HEK293 (cell line): ENCODE measurements around the gene NBPF4.
"Not testable (repeated sequence)": the region's sequence is repeated elsewhere in the genome, so short reads cannot be mapped to it uniquely, and the experiment has no call there.

Experiments used
- CTCF ChIA-PET: fragments of 350-600 bp; formaldehyde crosslinking; extraction: SDS; loops from one replicate; lab custom pipeline; 2021; ENCODE audit warnings: antibody characterized with exemption; lab: Yijun Ruan, JAX
- POLR2A ChIA-PET: fragments of 300-600 bp; formaldehyde crosslinking; extraction: SDS; loops from one replicate; lab custom pipeline; 2020; ENCODE audit warnings: antibody characterized with exemption, inconsistent platforms; lab: Yijun Ruan, JAX
- H3K27ac ChIP-seq: fragments of 200-500 bp; sonication (Bioruptor generic); 2 replicates; pipeline ENCODE4 v1.5.1; 2014; ENCODE audit warnings: low read depth, low read length, control low read depth, inconsistent platforms; ENCODE audit errors: extremely low read depth
- H3K36me3 ChIP-seq, 2 experiments: fragments of 200-500 bp in 1 of 2; sonication (Bioruptor generic) in 1 of 2; 1 replicate in 1 of 2; 2 replicates in 1 of 2; pipeline ENCODE4 v1.5.1; 2014 to 2017; ENCODE audit warnings: inconsistent platforms in 2 of 2, low read length in 2 of 2; ENCODE audit not compliant: control insufficient read depth in 2 of 2, insufficient read depth in 1 of 2
- H3K4me1 ChIP-seq: fragments of 200-500 bp; sonication (Bioruptor generic); 2 replicates; pipeline ENCODE4 v1.5.1; 2014; ENCODE audit warnings: mild to moderate bottlenecking, low read length, inconsistent platforms; ENCODE audit not compliant: control insufficient read depth, insufficient read depth
- H3K4me3 ChIP-seq: 2 replicates; pipeline ENCODE4 v1.5.1; 2011; ENCODE audit warnings: low read depth, mild to moderate bottlenecking, control low read depth, low read length, moderate library complexity
- H3K9me3 ChIP-seq: fragments of 200-500 bp; sonication (Bioruptor generic); 2 replicates; pipeline ENCODE4 v1.5.1; 2014; ENCODE audit warnings: low read depth, low read length, inconsistent platforms; ENCODE audit not compliant: control insufficient read depth, insufficient read depth
- KLF1 ChIP-seq: fragments of 450-650 bp; formaldehyde crosslinking; IDR thresholded peaks from 2 replicates; pipeline ENCODE4 v1.5.1; 2016; ENCODE audit warnings: missing biosample characterization, missing genetic modification characterization
- ZIC2 ChIP-seq: fragments of 450-650 bp; formaldehyde crosslinking; IDR thresholded peaks from 2 replicates; pipeline ENCODE4 v1.5.1; 2016; ENCODE audit warnings: missing biosample characterization, missing genetic modification characterization
- ZNF146 ChIP-seq: fragments of 450-650 bp; formaldehyde crosslinking; IDR thresholded peaks from 2 replicates; pipeline ENCODE4 v1.5.1; 2016; ENCODE audit warnings: missing biosample characterization, missing genetic modification characterization
- ZNF37A ChIP-seq: fragments of 450-650 bp; IDR thresholded peaks from 2 replicates; pipeline ENCODE4 v1.5.1; 2018; ENCODE audit warnings: missing biosample characterization, missing genetic modification characterization
- ZNF677 ChIP-seq: fragments of 450-650 bp; IDR thresholded peaks from 2 replicates; pipeline ENCODE4 v1.5.0; 2018; ENCODE audit warnings: missing biosample characterization, mild to moderate bottlenecking, missing genetic modification characterization, moderate library complexity
- TF ChIP-seq, protein P1 (sequence below): fragments of 450-650 bp; formaldehyde crosslinking; IDR thresholded peaks from 2 replicates; pipeline ENCODE4 v1.5.0; 2017; ENCODE audit warnings: missing biosample characterization, missing genetic modification characterization, borderline replicate concordance
- TF ChIP-seq, protein P2 (sequence below): fragments of 450-650 bp; formaldehyde crosslinking; optimal IDR thresholded peaks from 2 replicates; pipeline ENCODE3; 2016; ENCODE audit warnings: missing biosample characterization, mild to moderate bottlenecking, missing genetic modification characterization
- TF ChIP-seq, protein P3 (sequence below): fragments of 450-650 bp; formaldehyde crosslinking; IDR thresholded peaks from 2 replicates; pipeline ENCODE4 v1.5.1; 2017; ENCODE audit warnings: missing biosample characterization, missing genetic modification characterization

The NBPF4 gene

DNA sequence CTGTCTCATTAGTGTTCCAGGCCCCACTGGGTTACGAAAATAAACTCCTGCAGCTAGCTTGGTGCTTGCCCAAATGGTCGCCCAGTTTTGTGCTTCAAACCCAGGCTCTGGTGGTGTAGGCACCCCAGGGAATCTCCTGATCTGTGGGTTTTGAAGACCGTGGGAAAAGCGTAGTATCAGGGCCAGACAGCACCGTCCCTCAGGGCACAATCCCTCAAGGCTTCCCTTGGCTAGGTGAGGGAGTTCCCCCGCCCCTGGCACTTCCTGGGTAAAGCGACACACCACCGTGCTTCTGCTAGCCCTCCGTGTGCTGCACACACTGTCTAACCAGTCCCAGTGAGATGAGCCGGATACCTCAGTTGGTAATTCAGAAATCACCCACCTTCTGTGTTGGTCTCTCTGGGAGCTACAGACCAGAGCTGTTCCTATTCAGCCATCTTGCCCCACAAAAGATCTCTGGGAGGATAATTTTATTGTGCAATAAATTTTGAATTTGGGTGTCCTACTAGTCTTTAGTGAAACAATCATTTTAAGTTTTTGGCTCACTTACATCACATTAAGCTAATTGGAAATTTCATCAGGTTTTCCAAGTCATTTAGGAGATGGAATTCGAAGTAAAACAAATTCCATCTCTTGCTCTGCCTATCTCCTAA, 34.3 kb downstream of the NBPF4 start:
- TF ChIP-seq, protein P1, sequence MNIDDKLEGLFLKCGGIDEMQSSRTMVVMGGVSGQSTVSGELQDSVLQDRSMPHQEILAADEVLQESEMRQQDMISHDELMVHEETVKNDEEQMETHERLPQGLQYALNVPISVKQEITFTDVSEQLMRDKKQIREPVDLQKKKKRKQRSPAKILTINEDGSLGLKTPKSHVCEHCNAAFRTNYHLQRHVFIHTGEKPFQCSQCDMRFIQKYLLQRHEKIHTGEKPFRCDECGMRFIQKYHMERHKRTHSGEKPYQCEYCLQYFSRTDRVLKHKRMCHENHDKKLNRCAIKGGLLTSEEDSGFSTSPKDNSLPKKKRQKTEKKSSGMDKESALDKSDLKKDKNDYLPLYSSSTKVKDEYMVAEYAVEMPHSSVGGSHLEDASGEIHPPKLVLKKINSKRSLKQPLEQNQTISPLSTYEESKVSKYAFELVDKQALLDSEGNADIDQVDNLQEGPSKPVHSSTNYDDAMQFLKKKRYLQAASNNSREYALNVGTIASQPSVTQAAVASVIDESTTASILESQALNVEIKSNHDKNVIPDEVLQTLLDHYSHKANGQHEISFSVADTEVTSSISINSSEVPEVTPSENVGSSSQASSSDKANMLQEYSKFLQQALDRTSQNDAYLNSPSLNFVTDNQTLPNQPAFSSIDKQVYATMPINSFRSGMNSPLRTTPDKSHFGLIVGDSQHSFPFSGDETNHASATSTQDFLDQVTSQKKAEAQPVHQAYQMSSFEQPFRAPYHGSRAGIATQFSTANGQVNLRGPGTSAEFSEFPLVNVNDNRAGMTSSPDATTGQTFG (tag by site-specific recombination) = no peak
- TF ChIP-seq ZNF37A (tag by site-specific recombination) = no peak
- TF ChIP-seq ZIC2 (tag by site-specific recombination) = peak; percentile 14; the same call in 1 of the 2 replicates
- CTCF ChIA-PET = interaction anchor here (0.9 kb wide), 1 partner anchor 84 kb away, joined by 4 read pairs; no protein-coding TSS in a partner anchor
- no peak overlapping the region for H3K4me3 ChIP-seq
- H3K27ac ChIP-seq = no peak overlapping the region
- no peaks in the 10 kb centered on the region for H3K9me3 ChIP-seq
- POLR2A ChIA-PET = interaction anchor here (2.9 kb wide), 1 partner anchor 9 kb away, joined by 13 read pairs; the partner anchor contains the start of gene SLC25A24
- H3K4me1 ChIP-seq = no peaks in the 10 kb centered on the region
- H3K36me3 ChIP-seq = no peaks in the 10 kb centered on the region

DNA sequence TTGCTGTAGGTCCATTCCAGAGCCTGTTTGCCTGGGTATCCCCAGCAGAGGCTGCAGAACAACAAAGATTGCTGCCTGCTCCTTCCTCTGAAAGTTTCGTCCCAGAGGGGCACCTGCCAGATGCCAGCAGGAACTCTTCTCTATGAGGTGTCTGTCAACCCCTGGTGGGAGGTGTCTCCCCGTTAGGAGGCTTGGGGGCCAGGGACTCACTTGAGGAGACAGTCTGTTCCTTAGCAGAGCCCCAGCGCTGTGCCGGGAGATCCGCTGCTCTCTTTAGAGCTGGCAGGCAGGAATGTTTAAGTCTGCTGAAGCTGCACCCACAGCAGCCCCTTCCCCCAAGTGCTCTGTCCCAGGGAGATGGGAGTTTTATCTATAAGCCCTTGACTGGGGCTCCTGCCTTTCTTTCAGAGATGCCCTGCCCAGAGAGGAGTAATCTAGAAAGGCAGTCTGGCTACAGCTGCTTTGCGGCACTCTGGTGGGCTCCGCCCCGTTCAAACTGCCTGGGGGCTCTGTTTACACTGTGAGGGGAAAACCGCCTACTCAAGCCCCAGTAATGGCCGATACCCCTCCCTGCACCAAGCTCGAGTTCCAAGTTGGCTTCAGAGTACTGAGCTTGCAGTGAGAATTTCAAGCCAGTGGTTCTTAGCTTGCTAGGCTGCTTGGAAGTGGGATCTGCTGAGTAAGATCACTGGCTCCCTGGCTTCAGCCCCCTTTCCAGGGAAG, 35.0 kb downstream of the NBPF4 start:
- Histone ChIP-seq H3K4me3 (no peak overlapping the region), H3K9me3 (no peaks in the 10 kb centered on the region), H3K36me3 (no peaks in the 10 kb centered on the region), H3K27ac (no peak overlapping the region), H3K4me1 (no peaks in the 10 kb centered on the region)
- CTCF ChIA-PET = interaction anchor here (0.9 kb wide), 1 partner anchor 84 kb away, joined by 4 read pairs; no protein-coding TSS in a partner anchor
- TF ChIP-seq KLF1 (tag by site-specific recombination) (0 out of 2 replicates have a peak, but pooled peaks have one; percentile 26), ZNF677 (no peak)
- POLR2A ChIA-PET = interaction anchor here (2.9 kb wide), 1 partner anchor 8 kb away, joined by 13 read pairs; the partner anchor contains the start of gene SLC25A24

DNA sequence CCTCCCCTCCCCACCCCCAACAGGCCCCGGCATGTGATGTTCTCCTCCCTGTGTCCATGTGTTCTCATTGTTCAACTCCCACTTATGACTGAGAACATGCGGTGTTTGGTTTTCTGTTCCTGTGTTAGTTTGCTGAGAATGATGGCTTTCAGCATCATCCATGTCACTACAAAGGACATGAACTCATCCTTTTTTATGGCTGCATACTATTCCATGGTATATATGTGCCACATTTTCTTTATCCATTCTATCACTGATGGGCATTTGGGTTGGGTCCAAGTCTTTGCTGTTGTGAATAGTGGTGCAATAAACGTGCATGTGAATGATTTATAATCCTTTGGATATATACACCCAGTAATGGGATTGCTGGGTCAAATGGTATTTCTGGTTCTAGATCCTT, 40.3 kb downstream of the NBPF4 start:
- peak; percentile 85 for TF ChIP-seq ZNF146 (tag by site-specific recombination)
- H3K36me3 ChIP-seq, H3K4me1 ChIP-seq, H3K4me3 ChIP-seq, POLR2A ChIA-PET, H3K9me3 ChIP-seq, H3K27ac ChIP-seq: not testable (repeated sequence)
- CTCF ChIA-PET = interaction anchor here (0.6 kb wide), 1 partner anchor 1156 kb away, joined by 4 read pairs; no protein-coding TSS in a partner anchor

DNA sequence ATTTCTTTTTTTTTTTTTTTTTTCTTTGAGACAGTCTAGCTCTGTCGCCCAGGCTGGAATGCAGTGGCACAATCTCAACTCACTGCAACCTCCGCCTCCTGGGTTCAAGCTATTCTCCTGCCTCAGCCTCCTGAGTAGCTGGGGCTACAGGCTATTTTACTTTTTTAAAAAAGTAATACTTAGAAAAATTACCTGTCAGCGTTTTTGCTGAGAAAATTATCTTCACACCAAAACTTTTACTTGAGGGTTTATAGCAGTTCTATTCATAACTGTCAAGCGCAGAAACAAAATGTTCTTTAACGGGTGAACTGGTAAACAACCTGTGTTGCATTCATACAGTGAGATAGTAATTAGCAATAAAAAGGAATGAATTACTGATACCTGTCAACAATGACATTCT, 42.2 kb downstream of the NBPF4 start:
- no peak overlapping the region for H3K4me3 ChIP-seq
- ChIA-PET CTCF (interaction anchor here (1.3 kb wide), 1 partner anchor 442 kb away, joined by 4 read pairs; no protein-coding TSS in a partner anchor), POLR2A (interaction anchor here (1.8 kb wide), 1 partner anchor 491 kb away, joined by 7 read pairs; the partner anchor contains the start of gene PRPF38B)
- H3K27ac ChIP-seq = no peak overlapping the region
- H3K36me3 ChIP-seq = peaks cover 0 to 9% of the 10 kb centered on the region in 2 experiments; a peak in 1 of 3 replicates
- no peaks in the 10 kb centered on the region for H3K4me1 ChIP-seq
- TF ChIP-seq, protein P2, sequence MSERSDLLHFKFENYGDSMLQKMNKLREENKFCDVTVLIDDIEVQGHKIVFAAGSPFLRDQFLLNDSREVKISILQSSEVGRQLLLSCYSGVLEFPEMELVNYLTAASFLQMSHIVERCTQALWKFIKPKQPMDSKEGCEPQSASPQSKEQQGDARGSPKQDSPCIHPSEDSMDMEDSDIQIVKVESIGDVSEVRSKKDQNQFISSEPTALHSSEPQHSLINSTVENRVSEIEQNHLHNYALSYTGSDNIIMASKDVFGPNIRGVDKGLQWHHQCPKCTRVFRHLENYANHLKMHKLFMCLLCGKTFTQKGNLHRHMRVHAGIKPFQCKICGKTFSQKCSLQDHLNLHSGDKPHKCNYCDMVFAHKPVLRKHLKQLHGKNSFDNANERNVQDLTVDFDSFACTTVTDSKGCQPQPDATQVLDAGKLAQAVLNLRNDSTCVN (tag by site-specific recombination) = no peak
- TF ChIP-seq, protein P3, sequence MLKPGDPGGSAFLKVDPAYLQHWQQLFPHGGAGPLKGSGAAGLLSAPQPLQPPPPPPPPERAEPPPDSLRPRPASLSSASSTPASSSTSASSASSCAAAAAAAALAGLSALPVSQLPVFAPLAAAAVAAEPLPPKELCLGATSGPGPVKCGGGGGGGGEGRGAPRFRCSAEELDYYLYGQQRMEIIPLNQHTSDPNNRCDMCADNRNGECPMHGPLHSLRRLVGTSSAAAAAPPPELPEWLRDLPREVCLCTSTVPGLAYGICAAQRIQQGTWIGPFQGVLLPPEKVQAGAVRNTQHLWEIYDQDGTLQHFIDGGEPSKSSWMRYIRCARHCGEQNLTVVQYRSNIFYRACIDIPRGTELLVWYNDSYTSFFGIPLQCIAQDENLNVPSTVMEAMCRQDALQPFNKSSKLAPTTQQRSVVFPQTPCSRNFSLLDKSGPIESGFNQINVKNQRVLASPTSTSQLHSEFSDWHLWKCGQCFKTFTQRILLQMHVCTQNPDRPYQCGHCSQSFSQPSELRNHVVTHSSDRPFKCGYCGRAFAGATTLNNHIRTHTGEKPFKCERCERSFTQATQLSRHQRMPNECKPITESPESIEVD (tag by site-specific recombination) = 0 out of 2 replicates have a peak, but pooled peaks have one; percentile 10
- H3K9me3 ChIP-seq = no peaks in the 10 kb centered on the region
